Measurements from ENCODE around the gene TMEM35A.

- TF ChIP-seq SPI1 (IDR thresholded peaks at IDR 0.05; ENCODE audit: low read depth, low read length) (no peak), POLR2A (IDR thresholded peaks at IDR 0.05; ENCODE audit: low read depth, low read length) (no peak), POLR2AphosphoS5 (IDR thresholded peaks at IDR 0.05; ENCODE audit: low read depth, low read length) (no peak), TAF1 (IDR thresholded peaks at IDR 0.05; ENCODE audit: low read depth, low read length) (no peak), POU2F2 (IDR thresholded peaks at IDR 0.05; ENCODE audit: low read depth, low read length) (no peak)
Observed at GRCh38 chrX:101081231-101081630, 2.6 kb downstream of the TMEM35A start.
